ENCODE results near the gene ABCA4.

DNA sequence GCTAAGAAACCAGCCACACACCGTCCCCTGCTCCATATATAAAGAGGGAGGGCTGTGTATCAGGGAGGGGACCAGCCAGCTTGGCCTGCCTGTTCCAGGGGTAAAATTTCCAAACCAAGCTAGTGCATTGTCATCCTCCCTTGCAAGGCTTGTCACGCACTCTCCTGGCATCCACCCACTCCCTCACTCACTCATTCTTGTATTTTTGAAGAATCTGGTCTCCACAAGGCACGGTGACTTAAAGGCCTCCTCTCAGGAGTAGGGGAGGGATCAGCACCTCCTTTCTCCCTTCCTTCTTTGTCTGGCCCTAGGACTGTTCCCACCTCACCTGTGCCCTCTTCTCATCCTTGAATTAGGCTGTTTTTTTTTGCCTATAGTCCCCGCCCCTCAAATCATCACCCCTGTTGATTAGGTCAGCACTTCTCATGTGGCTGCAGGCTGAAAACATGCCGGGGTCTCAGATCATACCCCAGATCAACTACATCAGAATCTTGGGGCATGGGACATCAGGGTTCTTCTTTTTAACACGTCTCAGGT is 5.0 kb downstream of the ABCA4 start:
- TF ChIP-seq, protein P1, sequence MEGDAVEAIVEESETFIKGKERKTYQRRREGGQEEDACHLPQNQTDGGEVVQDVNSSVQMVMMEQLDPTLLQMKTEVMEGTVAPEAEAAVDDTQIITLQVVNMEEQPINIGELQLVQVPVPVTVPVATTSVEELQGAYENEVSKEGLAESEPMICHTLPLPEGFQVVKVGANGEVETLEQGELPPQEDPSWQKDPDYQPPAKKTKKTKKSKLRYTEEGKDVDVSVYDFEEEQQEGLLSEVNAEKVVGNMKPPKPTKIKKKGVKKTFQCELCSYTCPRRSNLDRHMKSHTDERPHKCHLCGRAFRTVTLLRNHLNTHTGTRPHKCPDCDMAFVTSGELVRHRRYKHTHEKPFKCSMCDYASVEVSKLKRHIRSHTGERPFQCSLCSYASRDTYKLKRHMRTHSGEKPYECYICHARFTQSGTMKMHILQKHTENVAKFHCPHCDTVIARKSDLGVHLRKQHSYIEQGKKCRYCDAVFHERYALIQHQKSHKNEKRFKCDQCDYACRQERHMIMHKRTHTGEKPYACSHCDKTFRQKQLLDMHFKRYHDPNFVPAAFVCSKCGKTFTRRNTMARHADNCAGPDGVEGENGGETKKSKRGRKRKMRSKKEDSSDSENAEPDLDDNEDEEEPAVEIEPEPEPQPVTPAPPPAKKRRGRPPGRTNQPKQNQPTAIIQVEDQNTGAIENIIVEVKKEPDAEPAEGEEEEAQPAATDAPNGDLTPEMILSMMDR (IDR thresholded peaks at IDR 0.05) = no peak
- no peak for TF ChIP-seq EZH2phosphoT487 (IDR thresholded peaks at IDR 0.05)
- TF ChIP-seq EZH2 (IDR thresholded peaks at IDR 0.05) = no peak

Data from neural progenitor cell (in vitro differentiated cells).